HG03342 (cell line): ENCODE results near the gene GNAO1.
A peak's percentile ranks its signal among the peaks of the same experiment; 100 is the strongest.

Experiments used
- ATAC-seq: cut with Tn5 transposase; IDR thresholded peaks from one replicate; pipeline ENCODE4 v1.9.1; 2021; ENCODE audit warnings: mild to moderate bottlenecking, moderate library complexity; ENCODE audit not compliant: unreplicated experiment

The GNAO1 gene

GRCh38 chr16:56263711-56264608 is 72.7 kb downstream of the GNAO1 start:
- ATAC-seq = no peak

GRCh38 chr16:56264609-56264972 is 73.3 kb downstream of the GNAO1 start:
- ATAC-seq = no peak

DNA sequence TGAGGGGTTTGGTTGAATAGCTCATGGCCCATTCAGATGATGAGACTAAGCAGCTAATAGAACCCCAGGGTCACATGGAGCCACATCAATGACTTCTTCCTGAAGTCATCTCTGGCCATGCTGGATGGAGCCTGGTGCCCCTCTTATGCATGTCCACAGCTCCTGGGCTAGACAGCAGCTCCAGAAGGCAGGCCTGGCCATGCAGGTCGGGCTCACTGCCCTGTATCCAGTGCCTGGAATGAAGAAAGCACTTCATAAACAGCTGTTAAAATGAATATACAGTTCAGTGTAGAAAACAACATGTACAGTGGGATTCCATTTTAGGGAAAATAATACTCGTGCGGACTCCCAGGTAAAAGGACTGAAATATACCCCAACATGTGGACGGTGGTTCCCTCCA is 73.9 kb downstream of the GNAO1 start:
- no peak for ATAC-seq

GRCh38 chr16:56265746-56266145 is 74.5 kb downstream of the GNAO1 start:
- ATAC-seq = no peak

GRCh38 chr16:56266641-56267607 is 75.6 kb downstream of the GNAO1 start:
- ATAC-seq = no peak

DNA sequence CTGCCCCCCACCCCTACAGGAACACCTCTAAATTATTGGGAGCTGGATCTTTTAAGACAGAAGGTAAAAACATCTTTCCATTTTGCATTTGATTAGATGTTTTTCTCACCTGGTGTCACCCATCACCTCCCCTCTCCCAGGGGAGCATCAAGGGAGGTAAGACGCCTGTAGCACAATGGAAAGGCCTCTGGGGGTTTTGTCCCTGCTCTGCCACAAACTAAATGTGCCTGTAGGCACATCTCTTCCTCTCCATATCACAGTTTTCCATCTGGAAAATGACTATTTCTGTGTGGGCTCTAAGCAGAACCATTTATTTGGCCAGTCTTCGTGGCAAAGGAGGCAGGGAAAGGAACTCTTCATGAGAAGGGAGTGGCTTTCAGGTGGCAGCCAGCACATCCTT is 76.6 kb downstream of the GNAO1 start:
- ATAC-seq = no peak

GRCh38 chr16:56268799-56269198 is 77.5 kb downstream of the GNAO1 start:
- no peak for ATAC-seq

DNA sequence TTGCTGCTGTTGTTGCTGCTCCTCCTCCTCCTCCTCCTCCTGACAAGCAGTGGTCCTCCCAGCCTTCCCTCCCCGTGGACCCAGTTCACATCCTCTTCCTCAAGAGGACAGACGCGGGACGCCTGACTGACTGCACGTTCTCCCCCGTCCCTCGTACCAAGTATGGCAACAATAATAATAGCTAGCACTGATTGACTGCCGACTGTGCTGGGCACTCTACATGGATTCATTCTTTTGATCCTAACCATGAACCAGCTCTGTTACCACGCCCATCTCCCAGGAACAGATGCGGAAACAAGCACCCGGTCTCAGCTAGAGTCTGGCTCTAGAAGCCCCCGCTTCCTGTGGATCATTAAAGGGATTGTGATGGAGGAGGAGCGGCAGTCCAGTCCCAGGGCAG is 78.0 kb downstream of the GNAO1 start:
- no peak for ATAC-seq

GRCh38 chr16:56269811-56270684 is 78.8 kb downstream of the GNAO1 start:
- no peak for ATAC-seq

- no peak for ATAC-seq
These were observed 79.5 kb downstream of the GNAO1 start for GRCh38 chr16:56270828-56271227.

DNA sequence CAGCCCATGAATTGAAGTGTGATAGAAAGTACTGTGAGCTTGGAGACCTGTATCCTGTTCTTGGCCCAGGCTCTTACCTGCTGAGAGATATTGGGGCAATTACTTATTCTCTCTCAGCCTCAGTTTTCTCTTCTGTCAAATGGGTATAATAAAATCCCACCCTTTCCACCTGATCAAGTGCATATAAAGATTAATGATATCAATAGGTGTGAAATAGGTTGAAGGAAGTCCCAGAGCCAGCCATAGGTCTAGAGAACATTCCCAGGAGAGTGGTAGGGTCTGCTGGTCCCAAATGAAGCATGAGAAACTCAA is 81.2 kb downstream of the GNAO1 start:
- ATAC-seq = no peak

- no peak for ATAC-seq
These were observed 82.3 kb downstream of the GNAO1 start for GRCh38 chr16:56273615-56274014.

GRCh38 chr16:56274369-56274768 is 83.1 kb downstream of the GNAO1 start:
- ATAC-seq = no peak

DNA sequence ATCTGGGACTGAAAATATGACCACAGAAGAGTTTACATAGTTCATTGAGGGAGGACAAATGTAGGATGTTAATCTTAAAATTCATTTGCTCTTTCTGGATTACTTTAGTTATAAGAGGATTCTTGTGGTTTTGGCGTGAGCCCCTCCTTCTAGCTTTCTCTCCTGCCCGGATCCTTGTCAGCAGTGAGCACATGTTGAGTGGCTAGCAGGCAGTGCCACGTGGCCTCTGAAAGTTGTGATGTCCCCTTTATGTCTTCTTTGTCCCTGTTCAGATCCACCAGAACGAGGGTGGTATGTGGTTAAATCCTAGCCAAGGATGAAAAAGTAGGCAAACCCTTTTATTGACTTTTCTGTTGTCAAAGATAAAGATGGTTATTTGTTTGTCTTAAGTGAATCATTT is 83.8 kb downstream of the GNAO1 start:
- ATAC-seq = no peak

DNA sequence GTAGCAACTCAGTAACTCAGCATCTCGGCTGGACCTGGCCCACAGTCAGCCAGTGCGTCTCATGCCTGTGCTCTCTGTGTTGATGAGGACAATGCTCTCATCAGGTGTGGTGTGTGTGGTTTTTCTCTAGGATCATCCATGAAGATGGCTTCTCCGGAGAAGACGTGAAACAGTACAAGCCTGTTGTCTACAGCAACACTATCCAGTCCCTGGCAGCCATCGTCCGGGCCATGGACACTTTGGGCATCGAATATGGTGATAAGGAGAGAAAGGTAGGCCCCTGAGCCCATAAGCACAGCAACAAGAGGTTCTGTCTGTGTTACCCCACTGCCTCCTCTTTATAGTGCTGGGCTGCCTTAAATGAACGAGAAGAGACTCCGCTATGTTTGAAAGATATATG is 84.5 kb downstream of the GNAO1 start:
- no peak for ATAC-seq

GRCh38 chr16:56277075-56277474 is 85.8 kb downstream of the GNAO1 start:
- ATAC-seq = no peak

GRCh38 chr16:56278196-56278855 is 87.0 kb downstream of the GNAO1 start:
- no peak for ATAC-seq

DNA sequence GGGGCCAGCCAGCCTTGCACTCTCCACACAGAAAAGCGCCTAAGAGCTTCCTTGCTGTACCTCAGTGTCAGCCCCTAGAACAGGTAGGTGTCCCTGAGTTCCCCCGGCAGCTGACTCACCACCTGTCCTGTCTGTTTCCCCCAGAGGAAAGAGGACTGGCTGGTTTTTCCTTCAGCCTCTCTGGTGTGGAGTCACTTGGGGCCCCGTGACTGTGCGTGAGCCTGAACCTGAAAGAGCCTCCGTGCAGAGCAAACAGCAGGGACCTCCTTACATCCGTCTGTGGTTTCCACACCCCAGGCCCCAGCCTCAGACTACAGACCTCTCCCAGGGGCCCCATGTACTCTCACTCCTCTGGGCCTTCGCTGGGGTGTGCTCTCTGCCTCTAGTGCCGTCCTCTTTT is 87.8 kb downstream of the GNAO1 start:
- ATAC-seq = peak; percentile 59

DNA sequence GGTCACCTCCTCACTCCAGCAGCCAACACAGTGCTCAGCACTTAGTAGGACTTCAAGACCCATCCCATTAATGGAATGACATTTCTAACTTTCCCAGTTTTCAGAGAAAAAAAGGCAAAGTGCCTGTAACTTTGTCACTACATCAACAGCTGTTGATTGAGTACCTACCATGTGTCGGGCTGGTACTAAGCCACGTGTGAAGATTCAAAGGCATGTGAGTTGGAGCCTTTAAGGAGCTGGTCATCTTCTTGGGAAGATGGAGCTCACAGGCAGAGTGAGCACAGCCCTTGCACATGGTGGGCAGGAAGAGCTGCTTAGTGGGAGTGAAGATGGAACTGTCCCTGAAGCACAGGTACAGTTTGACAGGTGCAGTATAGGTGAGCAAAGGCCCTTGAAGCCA is 88.6 kb downstream of the GNAO1 start:
- ATAC-seq = no peak

- ATAC-seq = no peak
These were observed 90.0 kb downstream of the GNAO1 start for GRCh38 chr16:56281249-56281805.
